MM.1S (cell line): ENCODE measurements around the gene ZNF324.
"Not testable (repeated sequence)": the region's sequence is repeated elsewhere in the genome, so short reads cannot be mapped to it uniquely, and the experiment has no call there.

Experiments used
- EZH2 ChIP-seq: fragments of 300-600 bp; sonication (generic); optimal IDR thresholded peaks from 2 replicates; pipeline ENCODE3; 2017; ENCODE audit warnings: low read depth, mild to moderate bottlenecking, antibody characterized with exemption, low read length, mixed read lengths
- TF ChIP-seq, protein P1 (sequence below): fragments of 300-600 bp; sonication (generic); IDR thresholded peaks from 2 replicates; pipeline ENCODE4 v1.5.1; 2016; ENCODE audit warnings: antibody characterized with exemption, low read length, mixed read lengths

DNA sequence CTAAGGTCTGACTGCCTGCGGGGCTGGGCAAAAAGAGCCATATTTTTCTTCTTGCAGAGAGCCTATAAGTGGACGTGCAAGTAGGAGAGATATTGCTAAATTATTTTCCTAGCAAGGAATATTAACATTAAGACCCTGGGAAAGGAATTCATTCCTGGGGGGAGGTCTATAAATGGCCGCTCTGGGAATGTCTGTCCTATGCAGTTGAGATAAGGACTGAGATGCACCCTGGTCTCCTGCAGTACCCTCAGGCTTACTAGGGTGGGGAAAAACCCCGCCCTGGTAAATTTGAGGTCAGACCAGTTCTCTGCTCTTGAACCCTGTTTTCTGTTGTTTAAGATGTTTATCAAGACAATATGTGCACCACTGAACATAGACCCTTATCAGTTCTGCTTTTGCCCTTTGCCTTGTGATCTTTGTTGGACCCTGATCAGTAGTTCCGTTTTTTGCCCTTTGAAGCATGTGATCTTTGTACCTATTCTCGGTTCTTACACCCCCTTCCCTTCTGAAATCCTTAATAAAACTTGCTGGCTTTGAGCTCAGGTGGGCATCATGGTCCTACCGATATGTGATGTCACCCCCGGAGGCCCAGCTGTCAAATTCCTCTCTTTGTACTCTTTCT, 40.8 kb downstream of the ZNF324 start:
- TF ChIP-seq, protein P1, sequence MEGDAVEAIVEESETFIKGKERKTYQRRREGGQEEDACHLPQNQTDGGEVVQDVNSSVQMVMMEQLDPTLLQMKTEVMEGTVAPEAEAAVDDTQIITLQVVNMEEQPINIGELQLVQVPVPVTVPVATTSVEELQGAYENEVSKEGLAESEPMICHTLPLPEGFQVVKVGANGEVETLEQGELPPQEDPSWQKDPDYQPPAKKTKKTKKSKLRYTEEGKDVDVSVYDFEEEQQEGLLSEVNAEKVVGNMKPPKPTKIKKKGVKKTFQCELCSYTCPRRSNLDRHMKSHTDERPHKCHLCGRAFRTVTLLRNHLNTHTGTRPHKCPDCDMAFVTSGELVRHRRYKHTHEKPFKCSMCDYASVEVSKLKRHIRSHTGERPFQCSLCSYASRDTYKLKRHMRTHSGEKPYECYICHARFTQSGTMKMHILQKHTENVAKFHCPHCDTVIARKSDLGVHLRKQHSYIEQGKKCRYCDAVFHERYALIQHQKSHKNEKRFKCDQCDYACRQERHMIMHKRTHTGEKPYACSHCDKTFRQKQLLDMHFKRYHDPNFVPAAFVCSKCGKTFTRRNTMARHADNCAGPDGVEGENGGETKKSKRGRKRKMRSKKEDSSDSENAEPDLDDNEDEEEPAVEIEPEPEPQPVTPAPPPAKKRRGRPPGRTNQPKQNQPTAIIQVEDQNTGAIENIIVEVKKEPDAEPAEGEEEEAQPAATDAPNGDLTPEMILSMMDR = not testable (repeated sequence)
- TF ChIP-seq EZH2 = not testable (repeated sequence)
